HG03066 (cell line): Measurements from ENCODE around the gene CARD19.
"Not testable (repeated sequence)": the region's sequence is repeated elsewhere in the genome, so short reads cannot be mapped to it uniquely, and the experiment has no call there.

Source experiments
- ATAC-seq: cut with Tn5 transposase; IDR thresholded peaks from one replicate; pipeline ENCODE4 v1.9.1; 2021; ENCODE audit warnings: low read depth; ENCODE audit not compliant: unreplicated experiment

Gene CARD19

DNA sequence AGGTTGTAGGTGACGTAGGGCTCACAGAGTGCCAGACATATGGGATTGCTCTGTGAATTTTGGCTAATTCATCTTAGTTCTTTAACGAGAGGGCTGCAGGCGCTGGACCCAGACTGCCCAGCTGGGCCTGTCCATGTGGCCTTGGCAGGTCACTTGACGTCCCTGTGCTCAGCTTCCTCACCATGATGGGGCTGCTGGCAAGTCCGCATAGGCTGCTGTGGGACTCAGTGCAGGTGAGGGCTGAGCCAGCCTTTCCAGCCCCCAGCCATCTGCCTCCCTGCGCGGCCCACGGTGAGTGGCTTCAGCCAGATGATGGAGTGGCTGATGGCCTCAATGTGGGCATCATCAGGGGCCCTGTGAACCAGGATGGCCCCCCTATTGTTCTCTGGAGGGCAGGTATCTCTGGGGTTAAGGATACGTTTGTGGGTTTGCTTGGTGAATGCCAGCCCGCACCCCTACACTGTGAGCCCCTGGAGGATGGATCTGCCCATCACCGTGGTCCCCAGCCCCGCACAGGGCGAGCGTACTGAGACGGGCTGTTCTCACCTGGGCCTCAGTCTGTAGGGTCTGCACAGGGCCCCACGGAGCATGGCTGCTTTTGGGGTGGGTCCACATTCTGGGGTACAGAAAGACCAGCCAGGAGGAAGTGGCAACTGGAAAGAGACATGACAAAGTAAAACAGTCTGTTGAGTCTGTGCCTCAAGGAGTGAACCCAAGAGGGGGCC is 3.7 kb downstream of the CARD19 start:
- no peak for ATAC-seq

DNA sequence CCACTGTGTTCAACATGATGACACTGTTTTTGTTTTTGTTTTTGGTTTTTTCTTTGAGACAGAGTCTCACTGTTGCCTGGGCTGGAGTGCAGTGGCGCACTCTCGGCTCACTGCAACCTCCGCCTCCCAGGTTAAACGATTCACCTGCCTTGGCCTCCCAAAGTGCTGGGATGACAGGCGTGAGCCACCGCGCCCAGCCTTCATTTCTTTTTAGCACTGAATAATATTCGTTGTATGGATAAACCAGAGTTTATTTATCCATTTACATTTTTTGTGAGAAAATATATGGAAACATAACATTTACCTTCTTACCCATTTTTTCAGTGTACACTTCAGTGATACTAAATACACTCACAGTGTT is 4.2 kb downstream of the CARD19 start:
- ATAC-seq: no peak

DNA sequence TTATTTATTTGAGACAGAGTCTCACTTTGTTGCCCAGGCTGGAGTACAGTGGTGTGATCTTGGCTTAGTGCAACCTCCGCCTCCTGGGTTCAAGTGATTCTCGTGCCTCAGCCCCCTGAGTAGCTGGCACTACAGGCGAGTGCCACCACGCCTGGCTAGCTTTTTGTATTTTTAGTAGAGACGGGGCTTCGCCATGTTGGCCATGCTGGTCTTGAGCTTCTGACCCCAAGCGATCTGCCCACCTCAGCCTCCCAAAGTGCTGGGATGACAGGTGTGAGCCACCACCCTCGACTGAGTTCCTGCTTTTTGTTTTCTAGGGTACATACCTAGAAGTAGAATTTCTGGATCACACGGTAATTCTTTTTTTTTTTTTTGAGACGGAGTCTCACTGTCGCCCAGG is 5.1 kb downstream of the CARD19 start:
- ATAC-seq: not testable (repeated sequence)

DNA sequence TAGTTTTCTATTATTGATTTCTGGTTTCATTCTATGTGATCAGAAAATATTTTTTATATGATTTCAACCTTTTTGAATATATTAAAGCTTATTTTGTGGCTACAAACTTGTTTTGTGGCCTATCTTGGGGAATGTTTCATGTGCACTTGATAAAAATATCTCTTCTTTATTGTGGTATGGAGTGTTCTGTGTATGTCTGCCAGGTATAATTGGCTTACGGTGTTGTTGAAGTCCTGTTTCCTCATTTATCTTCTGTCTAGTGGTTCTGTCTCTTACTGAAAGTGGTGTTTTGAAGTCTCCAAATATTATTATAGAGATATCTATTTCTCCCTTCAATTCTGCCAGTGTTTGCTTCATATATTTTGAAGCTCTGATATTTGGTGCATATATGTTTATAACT is 9.6 kb downstream of the CARD19 start:
- no peak for ATAC-seq

DNA sequence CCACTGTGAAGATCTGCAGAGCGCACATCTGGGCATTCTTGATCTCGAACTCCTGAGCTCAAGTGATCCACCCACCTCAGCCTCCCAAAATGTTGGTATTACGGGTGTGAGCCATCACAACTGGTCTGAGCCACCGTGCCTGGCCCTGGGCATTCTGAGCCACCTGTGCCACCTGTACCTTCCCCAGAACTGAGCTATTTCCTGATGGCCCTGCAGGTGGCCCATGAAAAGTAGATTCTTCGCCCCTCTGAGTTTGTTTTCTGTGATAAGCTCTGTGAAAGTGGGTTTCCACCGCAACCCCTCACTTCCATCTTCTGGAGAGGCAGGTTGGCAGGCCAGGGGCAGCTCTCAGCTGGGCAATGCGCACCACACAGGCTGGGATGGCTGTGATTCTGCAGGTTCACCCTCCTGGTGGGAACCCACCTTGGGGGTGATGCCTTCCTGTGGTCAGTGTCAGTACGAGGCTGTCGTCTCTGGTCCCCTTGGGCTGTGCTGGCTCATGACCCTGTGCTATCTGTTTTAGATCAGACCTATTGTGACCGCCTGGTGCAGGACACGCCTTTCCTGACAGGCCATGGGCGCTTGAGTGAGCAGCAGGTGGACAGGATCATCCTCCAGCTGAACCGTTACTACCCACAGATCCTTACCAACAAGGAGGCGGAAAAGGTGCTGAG is 11.3 kb downstream of the CARD19 start:
- no peak for ATAC-seq

DNA sequence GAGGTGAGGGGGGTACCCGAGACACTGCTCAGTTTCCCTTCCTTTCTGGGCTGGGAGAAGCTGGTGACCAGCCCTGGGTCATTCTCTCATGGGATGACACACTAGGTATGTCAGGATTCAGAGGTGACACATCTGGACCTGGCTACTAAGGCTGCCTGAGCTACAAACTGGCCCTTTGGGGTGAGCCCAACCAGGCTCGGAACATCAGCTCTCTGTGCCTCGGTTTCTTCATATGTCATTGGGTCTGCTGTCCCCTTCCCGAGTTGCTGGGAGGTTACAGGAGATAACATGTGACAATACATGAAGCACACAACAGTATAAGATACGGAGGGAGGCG is 11.8 kb downstream of the CARD19 start:
- ATAC-seq: no peak

DNA sequence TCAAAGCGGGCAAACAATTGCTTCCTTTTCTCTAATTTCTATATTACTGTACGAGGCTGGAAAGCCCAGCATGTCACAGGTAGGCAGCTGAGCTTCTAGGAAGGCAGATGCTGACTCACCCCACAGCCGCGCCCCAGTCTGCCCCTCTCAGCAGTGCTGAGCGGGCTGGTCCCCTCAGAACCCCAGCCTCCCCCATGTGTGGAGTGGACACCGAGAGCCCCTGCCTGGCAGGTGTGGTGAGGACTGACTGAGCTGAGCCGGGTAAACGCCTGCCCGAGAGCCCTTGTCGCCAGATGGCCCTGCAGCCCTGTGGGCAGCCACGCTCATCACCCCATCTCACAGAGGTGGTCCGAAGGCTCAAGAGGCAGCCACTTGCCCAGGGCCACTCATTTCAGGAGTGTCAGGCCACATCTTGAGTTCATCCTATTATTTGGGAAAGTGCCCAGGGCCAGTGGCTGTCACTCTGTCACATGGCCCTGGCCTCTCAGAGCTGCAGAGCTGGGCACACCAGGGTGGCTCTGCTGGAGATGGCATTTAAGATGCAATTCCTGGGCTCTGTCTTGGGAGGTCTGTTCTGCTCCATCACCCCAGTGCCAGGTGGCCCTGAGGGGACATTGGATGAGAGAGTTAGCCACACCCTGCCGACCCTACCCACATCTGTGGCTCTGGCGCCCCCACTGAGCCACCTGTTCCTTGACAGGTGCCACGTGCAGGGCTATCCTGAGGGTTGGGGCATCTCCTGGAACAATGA is 12.4 kb downstream of the CARD19 start:
- ATAC-seq: no peak

DNA sequence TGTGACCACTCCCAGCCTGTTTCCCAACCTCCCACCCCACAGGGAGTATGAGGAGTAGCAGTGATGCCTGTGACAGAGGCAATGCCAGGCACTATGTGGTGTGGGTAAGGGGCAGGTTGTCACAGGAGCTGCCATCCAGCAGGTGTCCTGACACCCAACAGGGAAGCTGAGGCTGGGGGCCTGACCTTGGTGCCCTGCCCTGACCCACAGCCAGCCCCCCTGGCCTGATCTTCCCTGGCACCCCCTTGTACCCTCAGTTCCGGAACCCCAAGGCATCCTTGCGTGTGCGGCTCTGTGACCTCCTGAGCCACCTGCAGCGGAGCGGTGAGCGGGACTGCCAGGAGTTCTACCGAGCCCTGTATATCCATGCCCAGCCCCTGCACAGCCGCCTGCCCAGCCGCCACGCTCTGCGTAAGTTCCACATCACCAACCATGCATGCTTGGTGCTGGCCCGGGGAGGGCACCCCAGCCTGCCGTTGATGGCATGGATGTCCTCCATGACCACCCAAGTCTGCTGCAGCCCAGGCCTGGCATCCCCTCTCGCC is 14.4 kb downstream of the CARD19 start:
- no peak for ATAC-seq

DNA sequence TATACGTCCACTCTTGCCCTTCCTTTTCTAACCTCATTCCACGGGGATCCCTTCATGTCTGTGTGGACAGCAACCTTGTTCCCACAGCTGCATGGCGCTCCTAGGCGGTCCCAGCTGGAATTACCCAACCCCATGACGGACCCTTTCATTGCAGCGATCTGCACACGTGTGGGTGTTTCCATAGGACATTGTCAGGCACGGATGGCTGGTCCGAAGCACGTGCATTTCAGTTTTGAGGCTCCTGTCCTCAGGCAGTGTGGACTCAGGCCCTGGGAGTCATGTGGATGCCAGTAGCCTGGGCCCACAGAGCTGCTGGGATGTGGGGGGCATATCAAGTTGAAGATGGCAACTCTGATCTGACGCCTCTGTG is 15.0 kb downstream of the CARD19 start:
- ATAC-seq: no peak

DNA sequence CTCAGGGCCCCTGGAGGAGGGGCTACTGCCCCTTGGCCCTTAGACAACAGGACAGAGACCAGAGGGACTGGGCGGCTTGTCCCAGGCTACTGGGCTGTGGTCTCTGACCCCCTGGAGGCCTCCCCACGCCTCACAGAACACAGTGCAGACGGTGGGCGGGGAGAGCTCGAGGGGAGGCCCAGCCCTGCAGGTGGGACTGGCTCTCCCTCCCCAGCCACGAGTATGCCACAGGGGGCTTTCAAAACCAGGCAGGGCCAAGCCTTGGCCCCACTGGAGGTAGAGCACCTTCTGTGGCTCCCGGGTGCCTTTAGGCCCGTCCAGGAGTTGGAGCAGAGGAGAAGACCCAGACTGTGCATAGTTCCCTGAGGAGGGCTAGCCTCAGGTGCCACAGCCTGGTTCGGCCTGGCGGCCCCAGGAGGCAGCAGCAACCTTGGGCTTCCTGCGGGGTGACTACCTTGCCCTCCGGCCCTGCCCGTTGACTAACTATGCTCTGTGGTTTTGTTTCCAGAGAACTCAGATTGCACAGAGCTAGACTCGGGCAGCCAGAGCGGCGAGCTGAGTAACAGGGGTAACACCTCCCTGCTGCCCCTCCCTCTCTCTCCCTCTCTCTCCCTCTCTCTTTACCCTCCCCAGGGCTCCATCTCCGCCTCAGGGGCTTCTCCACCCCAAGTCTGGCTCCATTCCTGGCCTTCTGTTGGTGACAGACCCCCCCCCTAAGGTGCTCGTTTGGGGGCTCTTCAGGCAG is 15.5 kb downstream of the CARD19 start:
- ATAC-seq: no peak

DNA sequence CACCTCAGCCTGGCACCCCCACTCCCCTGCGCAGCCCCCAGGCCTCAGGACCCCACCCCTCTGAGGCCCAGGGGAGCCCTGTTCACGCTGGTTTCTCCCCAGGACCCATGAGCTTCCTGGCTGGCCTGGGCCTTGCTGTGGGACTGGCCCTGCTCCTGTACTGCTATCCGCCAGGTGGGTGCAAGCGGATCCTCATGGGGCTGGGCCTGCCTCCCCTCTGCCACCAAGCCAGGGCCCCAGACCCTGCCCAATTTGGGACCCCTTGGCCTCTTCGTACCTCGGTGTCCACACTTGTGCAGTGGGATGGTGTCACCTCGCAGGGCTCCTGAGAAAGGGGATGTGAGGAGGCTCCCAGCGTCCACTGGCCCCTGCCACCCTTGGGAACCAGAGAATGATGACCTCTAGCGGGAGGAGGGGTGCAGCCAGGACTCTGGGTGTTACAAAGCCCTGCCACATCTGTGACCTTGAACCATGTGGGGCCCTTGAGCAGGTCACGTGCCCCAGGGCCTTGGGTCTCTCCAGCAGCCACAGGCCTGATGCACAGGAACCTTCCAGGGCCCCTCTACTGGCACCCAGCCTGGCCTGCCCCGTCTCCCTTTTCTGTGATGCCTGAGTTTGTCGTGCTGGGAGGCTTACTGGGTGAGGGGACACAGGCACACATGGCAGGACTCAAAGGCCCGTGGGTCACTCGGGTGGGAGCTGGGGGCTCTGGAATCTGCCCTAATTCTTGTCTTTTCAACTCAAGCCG is 16.3 kb downstream of the CARD19 start:
- ATAC-seq: no peak

DNA sequence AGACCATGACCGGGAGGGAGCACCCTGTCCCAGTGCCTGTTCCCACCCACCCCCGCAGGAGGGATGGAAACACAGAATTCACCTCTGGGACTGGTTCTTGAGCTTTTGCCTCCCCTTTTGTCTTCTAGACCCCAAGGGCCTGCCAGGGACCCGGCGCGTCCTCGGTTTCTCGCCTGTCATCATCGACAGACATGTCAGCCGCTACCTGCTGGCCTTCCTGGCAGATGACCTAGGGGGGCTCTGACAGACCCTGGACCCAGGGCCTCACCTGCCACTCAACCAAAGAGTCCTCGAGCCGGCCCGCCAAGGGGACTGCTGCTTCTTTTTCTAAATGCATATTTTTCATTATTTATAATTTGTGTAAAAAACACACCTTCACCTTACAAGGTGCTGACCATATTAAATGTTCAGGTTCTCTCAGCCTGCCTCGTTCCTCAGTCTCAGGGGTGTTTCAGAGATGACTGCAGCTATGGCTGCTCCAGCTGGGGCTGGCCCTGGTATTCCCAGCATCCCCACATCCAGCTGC is 16.9 kb downstream of the CARD19 start:
- no peak for ATAC-seq

DNA sequence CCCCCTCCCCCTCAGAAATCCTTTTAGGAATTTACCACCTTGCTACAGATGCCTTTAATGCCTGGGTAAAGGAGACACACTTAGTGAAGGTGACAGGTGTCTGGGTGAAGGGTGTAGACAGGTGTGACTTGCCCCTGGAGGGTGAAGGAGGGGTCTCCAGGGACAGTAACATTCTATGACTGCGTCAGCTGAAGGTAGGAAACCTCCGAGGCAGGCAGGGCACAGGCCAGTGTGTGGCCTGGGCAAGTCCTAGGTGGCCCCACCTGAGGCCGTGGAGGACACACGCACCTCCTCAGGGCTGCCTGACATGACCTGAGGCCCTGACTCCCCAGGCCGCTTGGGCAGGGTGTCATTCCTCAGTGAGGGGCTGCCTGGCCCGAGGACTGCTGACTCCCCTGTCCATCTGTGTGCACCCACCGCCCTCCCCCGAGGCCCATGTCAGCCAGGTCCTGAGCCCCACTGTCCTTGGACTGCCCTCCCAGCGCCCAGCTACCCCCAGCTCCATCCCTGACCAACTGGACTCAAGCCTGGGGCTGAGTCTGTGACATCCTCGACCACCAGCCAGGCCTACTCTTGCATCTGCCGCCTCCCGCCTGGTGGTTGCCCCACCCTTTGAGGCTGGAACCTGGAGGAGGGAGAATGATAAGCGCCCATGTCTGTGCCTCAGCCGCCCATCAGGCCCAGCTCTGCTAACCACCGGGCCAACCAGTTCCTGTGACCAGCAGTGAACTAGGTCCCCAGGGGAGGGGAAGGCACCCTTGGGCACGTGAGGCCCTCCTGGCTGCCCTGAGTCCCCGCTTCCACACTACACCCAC is 18.4 kb downstream of the CARD19 start:
- no peak for ATAC-seq

DNA sequence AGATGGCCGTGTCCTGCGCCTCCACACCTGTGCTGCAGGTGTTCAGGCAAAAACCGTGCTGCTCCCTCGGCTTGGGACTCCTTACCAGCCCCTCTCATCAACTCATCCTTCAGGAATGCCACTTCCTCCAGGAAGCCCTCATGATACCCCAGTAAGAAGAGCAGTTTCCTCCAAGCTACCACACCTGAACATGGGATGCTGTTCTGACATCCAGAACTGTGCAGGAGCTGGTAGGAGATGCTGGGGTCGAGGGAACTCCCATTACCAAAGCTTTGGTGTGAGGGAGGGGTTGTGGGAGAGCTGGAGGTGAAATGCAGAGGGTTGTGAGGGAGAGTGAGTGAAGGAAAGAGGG is 18.9 kb downstream of the CARD19 start:
- no peak for ATAC-seq

DNA sequence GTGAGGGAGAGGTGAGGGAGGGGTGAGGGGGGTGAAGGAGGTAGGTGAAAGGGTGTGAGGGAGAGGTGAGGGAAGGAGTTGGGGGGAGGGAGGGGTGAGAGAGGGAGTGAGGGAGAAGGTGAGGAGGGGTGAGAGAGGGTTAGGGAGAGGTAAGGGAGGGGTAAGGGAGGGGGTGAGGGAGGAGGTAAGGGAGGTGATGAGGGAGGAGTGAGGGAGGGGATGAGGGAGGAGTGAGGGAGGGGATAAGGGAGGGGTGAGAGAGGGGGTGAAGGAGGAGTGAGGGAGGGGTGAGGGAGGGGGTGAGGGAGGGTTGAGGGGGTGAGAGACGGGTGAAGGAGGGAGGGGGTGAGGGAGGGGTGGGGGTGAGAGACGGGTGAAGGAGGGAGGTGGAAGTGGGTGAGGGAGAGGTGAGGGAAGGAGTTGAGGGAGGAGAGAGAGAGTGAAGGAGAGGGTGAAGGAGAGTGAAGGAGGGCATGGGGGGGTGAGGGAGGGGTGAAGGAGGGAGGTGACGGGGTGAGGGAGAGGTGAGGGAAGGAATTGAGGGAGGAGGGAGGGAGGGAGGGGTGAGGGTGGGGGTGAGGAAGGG is 19.6 kb downstream of the CARD19 start:
- no peak for ATAC-seq

DNA sequence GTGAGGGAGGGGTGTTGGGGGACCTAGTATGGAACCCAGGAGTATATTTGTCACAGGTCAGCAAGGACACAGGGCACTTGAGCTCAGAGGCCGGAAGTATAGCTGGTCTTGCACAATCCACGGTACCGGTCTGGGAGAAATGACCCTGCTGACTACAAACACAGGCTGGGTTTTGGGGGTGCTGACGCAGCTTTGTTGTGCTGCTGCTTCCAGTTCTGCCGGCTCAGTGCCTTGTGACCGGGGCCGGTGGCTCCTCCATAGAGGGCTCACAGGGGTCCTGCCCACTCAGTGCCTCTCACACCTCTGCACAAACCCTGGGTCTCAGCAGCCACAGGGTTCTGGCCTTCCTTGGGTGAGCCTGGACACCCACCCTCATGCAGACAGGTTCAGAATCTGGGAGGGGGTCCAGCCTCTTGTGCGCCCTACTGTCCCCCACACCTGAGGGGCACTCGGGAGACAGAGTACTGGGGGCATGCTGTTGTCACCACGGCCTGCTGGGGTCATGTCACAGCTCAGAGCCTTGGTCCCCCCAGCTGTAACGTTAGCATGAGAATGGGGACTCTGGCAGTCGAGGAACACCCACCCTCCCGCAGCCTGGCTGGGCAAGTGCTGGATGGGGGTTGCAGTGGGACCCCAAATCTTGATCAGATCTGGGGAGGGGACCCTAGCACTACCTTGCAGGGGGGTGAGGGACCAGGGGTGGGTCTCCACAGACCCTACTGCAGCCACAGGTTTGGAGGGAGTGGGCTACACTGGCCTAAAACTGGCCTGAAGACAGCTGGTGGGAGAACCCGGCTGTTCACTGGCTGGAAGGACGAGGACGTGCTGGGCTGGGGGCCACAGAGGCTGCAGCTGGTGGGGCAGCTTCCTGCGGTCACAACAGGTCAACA is 20.3 kb downstream of the CARD19 start:
- ATAC-seq: no peak

DNA sequence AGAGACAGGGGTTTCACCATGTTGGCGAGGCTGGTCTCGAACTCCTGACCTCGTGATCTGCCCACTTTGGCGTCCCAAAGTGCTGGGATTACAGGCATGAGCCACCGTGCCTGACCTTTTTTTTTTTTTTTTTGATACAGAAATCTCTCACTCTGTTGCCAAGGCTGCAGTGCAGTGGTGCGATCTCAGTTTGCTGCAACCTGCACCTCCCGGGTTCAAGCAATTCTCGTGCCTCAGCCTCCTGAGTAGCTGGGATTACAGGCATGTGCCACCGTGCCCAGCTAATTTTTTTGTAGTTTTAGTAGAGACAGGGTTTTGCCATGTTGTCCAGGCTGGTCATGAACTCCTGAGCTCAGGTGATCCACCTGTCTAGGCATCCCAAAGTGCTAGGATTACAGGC is 21.5 kb downstream of the CARD19 start:
- ATAC-seq: not testable (repeated sequence)
